Activated T-cell treated with anti-CD3 and anti-CD28 coated beads for 4 hours (primary cell): ENCODE data around the gene ADAM22.

Experiments
- DNase-seq: peaks from one replicate; pipeline ENCODE4 v3.0.0-alpha.2; 2020

The ADAM22 gene

DNA sequence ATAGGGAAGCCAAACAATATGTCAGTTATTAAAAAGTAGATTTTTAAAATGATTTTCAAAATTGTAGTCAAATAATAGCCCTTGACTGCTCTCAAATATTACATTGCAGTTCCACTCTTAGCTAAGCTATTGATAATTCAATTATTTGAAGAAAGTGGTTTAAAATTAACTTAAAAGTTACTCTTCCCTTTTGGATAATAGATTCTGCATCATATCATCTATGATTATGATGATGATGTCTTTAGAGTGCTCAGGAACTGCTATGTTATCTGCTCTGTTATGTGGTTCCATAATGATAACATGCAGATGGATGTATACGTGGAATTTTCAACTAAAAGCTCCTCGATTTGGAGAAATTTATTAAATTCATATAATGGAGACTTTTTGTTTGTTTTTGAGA, 110.0 kb downstream of the ADAM22 start:
- no peak for DNase-seq

DNA sequence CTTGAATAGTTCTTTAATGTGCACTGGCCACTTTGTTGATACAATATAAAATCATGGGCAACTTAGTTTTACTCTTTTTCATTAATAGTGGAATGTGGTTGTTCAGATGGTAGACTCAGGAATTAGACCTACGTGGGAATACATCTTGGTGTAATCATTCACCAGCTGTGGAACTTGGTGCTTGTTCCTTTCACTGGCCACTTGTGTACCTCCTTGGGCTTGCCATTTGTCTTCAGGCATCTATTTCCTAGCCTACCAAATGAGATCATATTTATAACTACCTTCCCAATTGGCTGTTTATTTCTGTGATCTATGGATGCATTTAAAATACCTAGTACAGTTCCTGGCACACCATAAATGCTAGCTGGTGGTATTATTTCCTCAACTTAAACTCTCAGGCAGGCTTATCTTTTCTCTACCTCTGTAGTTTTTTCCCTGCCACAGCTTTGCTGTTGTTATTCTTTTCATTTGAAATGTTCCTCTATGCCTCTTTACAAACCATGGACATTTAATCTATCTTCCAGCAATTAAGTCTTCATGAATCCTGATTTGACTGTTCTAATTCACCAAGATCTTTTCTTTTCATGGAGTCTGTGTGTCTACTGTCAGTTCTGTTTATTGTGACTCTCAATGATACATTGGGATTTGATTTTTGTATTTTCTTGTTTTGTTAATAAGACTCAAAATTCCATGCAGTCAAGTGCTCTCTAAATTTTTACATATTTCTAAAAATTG, 113.0 kb downstream of the ADAM22 start:
- DNase-seq = no peak

DNA sequence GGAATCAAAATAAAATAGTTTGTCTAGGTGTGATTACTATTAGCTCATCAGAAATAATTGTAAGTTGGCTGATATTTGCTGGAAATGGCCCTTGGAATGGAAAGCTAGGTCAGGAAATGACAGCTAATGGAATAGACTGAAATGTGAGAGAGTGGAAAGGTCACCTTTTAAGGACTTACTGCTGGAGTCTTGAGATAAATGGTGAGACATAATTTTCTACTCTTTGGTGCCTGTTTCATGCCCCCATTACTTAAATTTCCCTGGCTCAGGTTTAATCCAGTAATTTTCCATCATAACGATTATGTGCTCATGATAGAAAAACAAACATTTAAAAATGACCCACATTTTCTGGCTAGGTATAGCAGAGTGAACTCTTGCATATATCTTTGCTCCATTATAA, 123.6 kb downstream of the ADAM22 start:
- no peak for DNase-seq

DNA sequence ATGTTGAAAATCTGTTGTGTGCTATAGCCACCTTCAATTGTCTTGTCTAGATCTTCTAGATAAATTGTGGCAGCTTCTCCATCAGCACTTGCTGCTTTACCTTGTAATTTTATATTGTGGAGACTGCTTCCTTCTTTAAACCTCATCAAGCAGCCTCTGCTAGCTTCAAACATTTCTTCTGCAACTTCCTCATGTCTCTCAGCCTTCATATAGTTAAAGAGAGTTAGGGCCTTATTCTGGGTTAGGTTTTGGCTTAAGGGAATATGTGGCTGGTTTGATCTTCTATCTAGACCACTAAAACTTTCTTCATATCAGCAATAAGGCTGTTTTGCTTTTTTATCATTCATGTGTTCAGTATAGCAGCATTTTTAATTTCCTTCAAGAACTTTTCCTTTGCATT, 128.2 kb downstream of the ADAM22 start:
- no peak for DNase-seq

DNA sequence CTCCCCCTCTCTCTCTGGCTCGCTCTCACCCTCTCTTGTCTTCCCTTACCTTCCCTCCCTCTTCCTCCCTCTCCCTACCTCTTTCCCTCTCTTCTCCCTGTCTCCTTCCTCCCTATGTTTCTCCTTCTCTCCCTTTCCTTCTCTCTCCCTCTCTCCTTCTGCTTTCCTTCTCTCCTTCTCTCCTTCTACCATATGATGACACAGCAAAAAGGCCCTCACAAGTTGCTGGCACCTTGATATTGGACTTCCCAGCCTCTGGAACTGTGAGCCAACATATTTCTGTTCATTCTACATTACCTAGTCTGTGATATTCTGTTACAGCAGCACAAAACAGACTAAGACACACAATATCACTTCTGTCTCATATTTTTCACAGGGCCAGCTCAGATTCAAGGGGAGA, 135.0 kb downstream of the ADAM22 start:
- no peak for DNase-seq

DNA sequence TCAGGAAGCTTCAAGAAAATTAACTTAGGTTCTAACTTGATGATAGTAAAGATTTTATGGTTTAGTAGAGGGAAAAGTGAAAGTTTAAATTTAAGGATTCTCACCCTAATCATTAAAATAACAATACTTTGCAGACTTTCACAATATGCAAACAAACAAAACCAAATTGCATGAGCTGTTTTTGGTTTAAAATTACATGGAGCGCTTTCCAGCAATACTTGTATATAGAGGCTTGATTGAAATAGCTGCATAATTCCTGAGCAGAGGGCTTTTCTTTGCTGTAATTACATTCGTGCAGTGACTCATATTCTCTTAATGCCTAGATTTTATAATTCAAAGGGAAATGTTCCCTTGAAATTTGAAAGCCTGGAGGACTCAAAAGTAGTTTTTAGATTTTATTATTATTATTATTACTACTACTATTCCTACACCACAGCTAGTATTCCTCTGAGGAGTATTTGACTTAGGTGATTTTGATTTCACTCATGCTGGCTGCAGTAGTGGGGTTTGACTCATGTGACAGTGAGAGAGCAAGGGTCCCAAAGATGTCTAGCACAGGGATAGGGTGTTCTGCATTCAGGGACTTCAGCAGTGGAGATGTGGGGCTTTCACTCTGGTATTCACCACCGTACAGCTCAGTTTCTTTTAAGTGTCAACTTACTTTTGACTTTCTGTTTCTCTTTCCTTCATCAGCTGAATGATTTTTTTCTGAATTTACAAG, 138.1 kb downstream of the ADAM22 start:
- no peak for DNase-seq

DNA sequence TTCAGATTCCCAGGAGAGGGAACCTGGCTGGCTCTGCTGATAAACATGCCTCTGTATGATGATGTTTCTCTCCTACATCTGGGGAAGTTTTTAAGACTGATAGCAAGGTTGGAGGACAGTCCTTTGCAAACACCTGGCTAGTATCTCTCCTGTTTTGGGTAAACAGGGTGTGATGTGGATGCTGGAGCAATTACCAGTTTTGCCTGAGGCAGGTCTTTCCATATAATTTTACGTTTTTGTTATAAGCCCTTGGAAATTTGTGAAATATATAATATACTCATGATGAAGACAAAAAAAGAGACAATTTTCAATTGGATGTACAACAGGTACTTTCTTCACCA, 138.6 kb downstream of the ADAM22 start:
- no peak for DNase-seq

DNA sequence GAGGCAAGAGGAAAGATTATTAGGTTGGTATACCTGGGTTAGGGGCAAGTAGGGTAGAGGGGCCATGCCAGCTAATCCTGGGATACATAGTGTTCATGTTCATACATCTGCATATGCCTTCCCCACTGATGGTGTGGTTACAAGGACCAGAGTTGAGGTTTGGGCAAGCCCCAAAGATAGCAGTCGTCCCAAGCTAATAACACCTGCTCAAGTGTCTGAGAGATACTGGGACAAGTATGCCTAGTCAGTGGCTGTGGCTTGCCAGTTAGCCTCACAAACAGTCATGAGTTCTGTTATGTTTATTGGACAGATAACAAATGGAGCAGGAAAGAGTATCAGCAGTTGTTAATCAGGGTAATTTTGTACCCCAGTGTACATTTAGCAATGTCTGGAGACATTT, 139.6 kb downstream of the ADAM22 start:
- no peak for DNase-seq

DNA sequence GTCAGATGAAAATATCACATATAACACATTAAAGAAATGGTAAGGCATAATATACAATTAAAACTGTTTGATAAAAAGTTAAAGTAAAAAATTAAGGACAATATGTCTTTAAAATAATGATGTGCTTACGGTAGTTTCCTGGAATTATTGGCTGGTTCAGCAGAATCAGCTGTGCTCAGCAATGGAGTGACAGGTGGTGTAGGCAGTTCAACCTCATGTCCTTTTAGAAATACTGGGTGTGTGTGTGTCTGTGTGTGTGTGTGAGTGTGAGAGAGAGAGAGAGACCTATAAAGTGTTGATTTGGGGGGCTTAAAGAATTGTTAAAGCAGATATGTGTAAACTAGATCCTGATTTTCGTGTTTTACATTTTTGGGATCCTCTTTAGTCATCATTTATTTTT, 141.2 kb downstream of the ADAM22 start:
- no peak for DNase-seq

DNA sequence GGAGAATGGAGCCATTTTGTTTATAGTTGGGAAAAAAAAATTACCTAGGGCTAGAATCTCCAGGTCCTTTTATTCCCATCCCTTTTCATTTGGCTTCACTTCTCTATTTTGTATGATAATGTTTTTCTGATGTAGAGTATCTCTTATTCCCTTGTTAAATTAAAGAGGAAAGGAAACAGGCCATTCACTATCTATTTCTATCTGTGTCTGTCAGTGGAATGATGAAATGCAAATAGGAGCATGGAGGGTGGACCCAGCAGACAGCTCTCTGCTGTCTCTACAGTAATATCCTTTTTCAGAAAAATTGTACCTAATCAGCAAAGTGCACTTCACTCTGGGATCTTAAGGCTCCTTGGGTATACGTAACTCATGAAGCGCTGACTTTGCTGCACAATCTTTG, 149.8 kb downstream of the ADAM22 start:
- DNase-seq = no peak

DNA sequence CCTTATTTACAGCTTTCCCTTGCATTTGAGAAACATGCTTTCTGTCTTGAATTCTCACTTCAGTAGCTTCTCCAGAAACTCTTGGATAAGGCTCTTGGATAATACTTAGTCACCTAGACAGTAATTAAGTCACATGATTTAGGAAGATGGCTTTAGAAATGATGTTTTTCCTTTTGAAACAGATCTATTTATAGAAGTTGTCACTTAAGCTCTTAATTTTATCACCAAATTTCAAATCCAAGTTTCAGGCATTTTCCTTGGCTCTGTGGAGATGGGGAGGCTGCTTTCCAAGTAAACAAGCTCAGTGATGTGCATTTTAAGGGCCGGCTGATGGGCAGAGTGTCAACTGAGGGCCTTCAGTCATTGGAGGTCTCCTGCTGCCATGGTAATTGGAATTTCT, 155.5 kb downstream of the ADAM22 start:
- DNase-seq = no peak

DNA sequence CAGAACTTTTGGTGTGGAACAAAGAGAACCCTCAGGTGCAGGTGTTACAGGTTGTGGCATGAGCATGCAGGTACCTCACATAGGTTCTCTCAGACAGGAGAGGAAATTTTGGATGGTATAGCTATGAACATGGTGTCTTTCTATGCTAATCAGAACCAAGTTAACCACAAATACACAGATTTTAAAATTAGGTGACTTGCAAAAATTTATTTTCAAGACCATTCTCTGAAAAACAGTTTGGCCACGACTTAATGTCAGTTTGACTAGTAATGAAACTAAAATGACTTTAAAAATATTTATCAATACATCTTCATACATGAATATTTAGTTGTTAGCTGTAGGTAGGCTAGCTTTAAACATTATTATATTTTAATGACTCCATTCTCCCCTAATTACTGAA, 156.2 kb downstream of the ADAM22 start:
- DNase-seq = no peak

DNA sequence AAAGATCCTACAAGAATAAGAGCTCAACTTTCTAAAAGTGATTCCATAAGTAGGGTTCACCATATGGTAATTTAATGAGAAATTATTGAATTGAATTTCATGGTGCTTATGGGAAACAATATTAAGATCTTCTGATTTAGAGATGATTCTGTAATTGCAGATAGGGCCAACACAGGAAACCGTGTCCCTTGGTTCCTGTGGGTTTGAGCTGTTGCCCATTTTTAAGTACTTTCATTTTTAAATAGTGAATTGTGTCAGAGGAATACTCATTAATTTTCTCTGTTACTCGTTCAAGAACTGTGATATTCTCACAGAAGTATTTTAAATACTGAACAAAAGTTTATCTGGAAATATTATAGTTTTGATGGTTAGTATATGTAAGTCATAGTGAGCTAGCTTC, 156.6 kb downstream of the ADAM22 start:
- DNase-seq = no peak

DNA sequence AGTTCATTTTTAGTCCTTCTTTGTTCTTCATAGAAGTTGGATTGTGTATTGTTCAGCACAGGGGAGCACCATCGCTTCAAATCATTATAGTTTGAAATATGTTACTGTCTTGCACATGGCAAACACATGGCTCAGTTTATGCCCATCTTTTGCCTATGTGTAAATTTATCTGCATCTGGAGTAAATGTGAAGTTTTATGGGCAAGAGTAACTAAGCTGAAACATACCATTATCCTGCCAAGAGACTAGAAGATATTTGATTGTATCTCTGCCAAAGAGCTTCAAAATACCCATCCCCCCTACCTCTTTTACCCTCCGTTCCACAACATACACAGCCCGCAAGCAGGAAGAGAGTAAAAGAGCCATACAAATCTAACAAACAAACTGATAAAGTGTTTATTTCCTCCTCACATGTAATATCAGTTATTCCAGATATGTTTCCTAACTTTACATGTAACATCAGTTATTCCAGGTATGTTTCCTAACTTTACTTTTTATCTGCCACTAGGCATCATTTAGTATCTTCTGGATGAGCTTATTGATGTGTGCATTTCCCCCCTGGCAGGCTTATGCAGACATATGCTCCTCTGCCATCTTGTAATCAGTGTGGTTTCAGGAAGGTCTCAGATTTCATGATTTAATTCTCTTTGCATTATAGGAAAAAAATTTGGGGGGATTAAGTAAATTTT, 158.1 kb downstream of the ADAM22 start:
- DNase-seq = no peak

DNA sequence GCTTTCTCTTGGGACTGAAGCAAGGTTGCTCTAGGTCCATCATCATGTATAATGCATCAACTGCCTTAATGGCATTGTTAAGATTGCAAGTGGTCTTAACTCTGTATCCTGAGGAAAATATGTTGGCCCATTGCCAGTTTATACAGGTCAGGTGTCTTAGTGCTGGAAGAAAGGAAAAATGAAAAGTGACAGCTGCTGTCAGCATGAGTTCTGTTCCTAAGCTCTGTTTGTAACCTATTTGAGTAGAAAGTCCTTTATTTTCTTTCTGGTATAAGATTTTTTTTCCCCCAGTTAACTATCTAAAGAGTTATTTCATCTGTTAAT, 158.6 kb downstream of the ADAM22 start:
- DNase-seq = no peak

DNA sequence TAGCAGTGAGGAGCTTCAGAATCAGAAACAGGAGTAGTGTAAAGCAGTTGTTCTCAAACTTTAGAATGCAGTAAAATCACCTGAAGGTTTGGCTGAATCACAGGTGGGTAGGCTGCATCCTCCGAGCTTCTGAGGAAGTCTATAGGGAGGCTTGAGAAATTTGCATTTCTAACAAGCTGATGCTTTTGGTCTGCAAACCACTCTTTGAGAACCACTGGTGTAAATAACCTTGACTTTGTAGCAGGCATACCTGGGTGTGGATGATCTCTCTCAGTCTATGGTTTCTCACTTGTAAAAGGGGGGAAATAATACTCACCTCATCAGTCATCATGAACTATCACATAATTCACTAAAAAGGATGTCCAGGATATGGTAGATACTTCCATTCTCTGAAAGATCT, 167.7 kb downstream of the ADAM22 start:
- no peak for DNase-seq

DNA sequence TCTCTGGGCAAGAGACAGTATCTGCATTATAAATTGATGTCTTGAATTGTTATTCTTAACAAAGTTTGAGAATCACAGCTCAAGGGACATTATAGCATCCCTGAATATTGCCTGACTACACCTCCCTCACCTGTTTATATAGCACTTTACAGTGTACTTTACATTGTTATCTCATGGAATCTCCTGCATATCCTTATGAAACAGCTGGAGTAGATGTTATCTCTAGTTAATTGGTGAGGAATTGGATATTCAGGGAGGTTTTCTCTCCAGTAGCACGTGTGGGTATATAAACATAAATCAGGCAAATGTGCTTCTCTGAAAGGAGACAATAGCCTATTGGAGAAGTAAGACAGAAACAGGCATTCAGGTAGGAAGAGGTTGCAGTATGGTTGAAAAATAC, 168.6 kb downstream of the ADAM22 start:
- DNase-seq = no peak

DNA sequence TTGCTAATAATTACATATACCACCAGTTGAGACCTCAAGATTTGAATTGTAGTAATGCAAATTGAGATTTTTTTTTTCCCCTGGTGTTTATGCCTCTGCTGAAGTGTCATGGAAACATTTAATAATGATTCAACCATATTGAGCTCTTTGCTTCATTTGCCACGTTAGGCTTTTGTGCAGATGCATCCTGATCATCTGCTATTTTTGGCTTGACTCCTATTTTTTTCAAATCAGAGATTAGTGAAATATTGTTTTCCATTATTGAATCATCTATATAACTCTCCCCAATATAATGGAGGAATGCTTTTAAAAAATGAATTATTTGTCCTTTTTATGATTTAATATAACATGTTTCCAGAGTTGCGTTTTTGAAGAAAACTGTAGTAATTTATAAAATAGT, 170.7 kb downstream of the ADAM22 start:
- no peak for DNase-seq

DNA sequence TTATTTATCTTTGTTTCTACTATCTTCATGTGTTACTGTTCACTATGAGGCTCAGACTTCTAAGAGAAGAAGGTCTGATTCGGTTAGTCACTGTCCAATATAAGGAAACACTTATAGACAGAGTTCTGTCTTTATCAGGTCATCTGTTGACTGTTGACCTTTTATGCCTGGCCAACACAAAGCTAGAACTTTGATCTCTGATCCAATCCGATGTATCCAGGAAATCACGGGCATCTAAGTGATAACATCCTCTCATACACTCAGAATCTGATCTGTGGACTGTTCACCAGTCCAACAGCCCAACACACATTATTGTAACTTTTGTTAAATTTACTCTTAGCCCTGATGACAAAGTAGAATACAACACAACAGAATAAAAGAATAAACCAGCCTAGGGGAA, 171.2 kb downstream of the ADAM22 start:
- no peak for DNase-seq

DNA sequence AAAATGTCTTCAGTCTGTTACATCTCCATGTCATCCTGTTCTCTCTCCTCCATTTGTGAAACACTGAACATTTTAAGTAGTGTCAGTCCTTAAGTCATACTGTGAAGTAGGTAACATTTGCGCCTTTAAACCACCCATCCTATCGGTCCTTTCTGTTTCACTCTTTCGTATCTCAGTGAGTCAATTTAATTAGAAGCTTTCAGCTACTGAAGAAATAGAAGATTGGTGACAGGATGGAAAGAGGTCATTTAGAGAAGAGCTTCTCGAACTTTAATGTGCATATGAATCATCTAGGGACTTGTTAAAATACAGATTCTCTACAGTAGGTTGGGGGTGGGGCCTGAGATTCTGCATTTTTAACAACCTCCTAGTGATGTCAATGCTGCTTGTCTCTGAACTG, 172.4 kb downstream of the ADAM22 start:
- DNase-seq = no peak

DNA sequence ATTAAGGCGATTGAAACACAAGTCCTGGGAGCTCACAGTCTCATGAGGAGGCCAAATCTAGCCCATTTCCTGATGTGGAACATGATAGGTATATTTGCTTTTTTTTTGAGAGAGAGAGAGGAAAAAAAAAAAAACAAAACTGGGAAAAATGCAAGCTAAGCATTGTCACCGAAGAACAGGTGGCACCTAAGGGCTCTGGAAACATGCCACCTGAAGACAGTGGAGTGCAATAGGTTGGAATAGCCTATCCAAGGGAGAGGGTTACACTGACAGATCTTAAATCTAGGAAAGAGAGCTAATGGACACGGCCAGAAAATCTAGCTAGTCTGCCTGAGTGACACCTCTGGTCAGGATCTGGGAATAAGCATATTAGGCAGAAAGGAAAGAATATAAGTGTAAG, 175.6 kb downstream of the ADAM22 start:
- no peak for DNase-seq

DNA sequence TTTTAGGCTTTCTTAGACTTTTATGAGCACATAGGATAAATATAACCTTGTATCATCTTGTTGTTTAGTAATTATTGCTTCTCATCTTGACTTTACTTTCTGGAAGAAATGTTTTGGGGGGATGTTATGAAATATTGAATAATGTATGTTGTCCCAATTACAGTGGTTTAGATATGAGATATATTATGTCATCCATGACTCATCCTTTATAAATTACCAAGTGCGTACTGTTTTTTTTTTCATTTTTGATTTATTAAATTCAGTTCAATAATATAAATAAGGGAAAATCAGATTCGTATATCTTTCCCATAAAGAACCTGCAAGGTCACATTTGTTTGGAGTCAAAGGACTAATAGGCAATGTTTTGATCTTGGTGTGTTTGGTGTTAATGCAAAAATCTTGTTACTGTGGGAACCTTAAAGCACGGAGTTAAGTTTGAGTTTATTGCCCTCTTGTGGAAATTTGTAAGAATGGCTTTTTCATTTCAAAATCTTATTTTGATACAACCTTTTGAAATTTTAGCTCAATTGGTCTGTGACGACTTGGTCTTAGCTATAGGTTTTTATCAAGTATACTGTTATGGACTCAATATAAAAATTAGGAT, 177.2 kb downstream of the ADAM22 start:
- no peak for DNase-seq

DNA sequence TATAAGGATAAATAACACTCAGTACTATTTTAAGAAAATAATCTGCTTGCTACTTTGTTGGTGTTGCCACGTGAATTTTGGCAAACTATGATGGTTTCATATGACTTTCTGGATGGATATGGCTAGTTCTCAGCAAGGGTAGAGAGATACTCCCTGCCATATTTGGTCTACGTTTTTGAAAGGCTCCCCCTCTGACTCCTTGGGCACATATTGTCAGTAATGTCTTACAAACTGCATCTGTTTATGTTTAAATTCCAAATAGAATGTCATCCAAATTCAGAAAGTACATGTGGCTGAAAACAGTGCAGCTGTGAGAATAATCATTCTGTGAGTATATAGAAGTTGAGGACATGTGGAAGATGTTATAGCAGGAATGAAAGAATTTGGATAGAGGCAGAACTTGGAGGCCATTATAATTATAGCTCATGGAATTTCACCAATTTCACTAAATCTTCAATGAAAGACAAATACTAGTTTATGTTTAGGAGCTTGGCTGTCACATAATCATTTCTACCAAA, 178.0 kb downstream of the ADAM22 start:
- no peak for DNase-seq

DNA sequence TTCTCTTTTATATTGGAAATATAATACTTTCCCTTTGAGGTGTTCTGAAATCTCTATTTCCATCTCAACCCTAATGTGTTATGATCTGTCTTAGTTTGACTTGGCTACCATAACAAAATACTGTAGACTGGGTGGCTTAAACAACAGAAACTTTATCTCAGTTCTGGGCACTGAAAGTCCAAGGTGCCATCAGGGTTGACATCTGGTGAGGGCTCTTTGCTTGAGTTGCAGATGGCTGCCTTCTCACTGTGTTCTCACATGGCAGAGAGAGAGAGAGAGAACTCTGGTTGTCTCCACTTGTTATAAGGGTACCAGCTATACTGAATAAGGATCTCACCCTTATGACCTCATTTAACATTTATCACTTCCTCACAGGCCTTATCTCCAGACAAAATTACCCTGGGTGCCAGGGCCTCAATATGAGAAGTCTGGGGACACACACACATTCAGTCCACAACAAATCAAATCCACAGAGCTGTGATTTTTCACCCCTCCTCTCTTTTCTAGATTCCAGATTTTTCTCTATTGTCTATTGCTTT, 181.3 kb downstream of the ADAM22 start:
- DNase-seq = no peak
